8988T (cell line): Measurements from ENCODE around the gene NR3C2.

Experiments
- DNase-seq: peaks from one replicate; pipeline ENCODE4 v3.0.0; 2011

NR3C2 gene

GRCh38 chr4:148068065-148068911 is 373.9 kb downstream of the NR3C2 start:
- no peak for DNase-seq

DNA sequence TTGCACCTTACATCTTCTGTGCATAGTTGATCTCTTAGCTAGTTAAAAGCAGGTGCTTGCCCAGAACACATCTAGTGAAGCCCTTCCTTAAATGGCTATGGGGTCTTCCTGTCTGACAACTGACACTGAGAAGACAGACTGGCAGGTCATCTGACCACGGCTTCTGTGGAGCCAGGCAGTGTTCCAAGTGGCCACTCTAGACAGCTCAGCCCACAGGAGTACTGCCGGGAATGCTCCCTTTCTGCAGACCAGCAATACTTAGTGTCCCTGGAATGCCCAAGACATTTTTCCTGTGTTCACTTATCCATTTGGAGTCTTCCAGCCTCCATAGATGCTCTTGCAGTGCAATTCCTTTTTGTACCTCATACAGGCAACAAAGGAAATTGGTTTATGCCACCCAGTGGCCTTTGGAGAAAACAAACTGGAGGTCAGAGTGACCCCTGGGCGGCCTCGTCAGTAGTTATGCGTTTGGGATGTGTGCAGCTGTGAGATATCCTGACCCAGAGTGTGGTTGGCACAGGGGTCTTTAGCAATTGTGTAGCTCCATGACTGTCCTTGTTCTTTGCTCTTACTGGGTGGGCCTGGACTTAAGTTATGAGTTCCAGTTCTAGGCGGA is 374.8 kb downstream of the NR3C2 start:
- no peak for DNase-seq

GRCh38 chr4:148065075-148065474 is 377.1 kb downstream of the NR3C2 start:
- DNase-seq, result no peak

- no peak for DNase-seq
Measured at GRCh38 chr4:148064451-148064850, 377.8 kb downstream of the NR3C2 start.

DNA sequence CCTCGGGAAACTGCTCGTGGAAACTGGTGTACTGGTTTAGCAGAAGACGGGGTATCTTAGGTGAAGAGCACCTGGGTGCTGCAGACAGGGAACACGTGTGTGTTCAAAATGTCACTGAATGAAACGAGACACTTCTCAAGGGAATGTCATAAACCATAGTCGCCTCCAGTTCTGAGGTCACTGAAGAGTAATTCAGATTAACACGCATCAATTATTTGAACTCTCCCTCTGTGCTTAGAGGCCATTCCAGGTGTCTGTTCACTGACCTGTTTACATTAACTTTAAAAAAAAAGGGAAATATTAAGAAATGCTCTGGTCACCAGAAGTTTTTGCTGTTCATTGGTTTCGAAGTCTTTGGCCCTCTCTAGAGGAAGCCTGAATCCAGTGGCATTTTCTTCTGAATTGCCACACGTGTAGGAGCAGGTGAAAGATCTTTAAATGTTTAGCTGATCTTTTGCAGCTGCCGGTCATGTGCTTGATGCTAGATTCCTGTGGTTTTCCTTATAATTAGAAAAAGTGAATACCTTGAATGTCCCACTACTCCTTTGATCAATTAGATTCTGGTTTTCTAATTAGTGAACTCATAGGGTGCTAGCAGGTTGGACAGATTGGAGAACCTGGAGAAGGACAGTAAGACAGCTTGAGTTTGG is 379.8 kb downstream of the NR3C2 start:
- DNase-seq, result no peak

- no peak for DNase-seq
Measured at GRCh38 chr4:148061795-148062194, 380.4 kb downstream of the NR3C2 start.

GRCh38 chr4:148061141-148061481 is 381.1 kb downstream of the NR3C2 start:
- DNase-seq, result no peak

DNA sequence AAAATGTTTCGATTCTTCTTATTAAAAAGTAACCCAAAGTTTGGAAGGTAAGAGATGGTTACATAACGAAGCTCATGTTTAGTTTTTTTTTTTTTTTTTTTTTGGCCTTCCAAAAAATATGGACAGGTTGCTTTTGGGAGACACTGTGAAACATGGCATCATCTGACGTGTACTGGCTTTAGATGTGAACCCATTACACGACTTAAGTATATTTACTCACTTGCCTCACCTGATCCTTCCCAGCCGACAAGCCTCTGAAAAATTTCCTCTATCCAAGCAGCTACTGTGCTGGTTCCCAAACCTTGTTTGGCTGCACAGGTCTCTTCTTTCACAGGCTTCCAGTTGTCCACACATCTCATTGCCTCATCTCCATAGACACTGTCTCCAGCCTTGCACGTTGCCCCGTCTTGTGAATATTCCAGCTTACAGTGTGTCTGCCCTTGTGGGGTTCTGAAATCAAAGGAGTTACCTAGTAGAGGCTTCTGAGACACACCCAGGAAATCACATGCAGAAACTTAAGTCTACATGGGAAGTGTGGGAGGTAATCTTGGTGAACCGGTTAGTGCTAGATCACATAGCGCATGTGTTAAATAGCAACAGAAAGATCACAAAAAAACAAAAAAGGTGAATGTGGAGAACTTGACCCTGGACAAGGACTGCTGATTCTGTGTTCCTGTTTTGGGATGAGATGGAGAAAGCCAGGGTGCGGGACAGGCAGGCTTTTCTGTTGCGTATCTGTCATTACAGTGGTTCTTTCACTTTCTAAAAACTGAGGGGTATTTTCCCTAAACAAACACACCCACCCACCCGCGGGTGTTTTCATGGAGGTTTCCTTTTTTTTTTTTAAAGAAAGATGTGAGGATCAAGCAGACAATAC is 381.7 kb downstream of the NR3C2 start:
- DNase-seq, result no peak

DNA sequence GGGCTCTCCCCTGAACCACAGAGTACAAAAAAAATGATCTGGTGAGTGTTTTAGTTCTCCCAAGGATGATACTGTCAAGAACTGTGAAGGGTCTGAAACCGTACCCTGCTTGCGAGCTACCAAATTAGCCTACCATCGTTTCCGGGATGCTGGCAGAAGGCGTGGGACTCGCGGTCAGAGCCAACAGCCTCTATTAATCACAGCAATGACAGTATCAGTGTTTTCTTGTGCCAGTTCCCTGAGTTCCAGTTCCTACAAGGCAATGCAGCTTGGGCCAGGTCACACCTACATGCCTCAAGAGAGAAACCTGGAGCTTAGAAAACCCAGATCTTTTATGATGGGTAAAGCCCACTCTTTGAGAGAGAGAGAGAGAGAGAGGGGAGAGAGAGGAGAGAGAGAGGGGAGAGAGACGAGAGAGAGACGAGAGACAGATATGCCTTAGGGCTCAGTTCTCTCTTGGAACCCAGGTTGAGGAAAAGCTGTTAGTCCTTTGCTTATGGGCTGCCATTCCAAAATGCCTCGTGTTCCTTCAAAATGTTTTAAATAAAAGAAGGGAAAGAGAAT is 382.5 kb downstream of the NR3C2 start:
- no peak for DNase-seq

- DNase-seq, result no peak
Measured at GRCh38 chr4:148057984-148058859, 384.0 kb downstream of the NR3C2 start.

DNA sequence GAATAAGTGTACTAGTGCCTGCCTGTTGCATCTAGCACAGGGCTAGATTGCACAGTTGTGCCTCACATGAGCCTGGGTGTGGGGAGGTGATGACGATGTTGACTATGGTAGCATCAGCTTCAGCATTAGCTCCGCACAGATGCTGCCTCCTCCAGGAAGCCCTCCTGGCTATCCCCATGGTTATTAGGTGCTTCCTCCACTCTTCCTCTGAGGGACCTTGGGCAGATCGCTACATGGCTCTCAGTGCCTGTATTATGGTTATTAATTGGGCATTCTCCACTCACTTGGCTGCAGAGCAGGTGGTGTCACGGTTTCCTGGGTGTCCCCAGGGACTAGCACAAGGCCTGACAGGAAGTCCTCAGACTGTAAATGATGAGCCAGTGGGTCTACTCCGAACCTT is 384.7 kb downstream of the NR3C2 start:
- DNase-seq, result no peak

DNA sequence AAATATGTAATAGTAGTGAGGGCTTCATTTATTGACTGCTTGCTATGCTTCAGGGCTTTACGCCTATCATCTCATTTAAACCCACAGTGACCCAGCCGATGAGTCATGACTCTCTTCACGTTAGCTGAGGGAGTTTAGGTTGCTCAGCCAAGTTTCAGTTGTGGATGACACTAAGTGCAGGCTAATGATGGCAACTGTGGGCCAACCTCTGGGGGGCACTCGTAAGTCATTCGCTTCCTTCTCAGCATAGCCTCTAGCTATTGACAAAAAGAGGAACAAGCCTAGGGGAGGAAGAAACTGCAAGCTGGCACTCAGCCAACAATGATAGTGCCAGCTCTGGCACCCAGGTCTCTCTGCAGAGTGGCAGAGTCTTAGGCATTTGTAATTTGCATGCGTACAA is 385.3 kb downstream of the NR3C2 start:
- DNase-seq, result no peak

- DNase-seq, result no peak
Measured at GRCh38 chr4:148055844-148056243, 386.4 kb downstream of the NR3C2 start.

DNA sequence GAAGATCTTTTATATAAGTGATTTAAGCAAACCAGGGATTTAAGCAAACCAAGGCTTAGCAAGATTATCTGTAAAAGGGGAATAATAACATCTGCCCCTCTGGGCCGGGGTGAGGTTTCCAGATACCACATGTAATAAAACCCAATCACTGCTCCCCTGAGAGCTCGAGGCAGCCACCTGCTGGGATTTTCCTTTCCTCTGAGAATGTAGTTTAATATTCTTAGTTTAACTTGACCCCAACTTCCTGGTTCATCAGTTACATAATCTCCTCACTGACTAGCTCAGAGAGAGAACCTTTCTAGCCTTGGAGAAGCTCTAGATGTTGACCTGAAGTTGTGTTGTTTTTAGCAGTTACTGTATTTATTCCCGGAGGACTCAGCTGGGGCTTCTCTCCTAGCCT is 387.9 kb downstream of the NR3C2 start:
- DNase-seq, result no peak

DNA sequence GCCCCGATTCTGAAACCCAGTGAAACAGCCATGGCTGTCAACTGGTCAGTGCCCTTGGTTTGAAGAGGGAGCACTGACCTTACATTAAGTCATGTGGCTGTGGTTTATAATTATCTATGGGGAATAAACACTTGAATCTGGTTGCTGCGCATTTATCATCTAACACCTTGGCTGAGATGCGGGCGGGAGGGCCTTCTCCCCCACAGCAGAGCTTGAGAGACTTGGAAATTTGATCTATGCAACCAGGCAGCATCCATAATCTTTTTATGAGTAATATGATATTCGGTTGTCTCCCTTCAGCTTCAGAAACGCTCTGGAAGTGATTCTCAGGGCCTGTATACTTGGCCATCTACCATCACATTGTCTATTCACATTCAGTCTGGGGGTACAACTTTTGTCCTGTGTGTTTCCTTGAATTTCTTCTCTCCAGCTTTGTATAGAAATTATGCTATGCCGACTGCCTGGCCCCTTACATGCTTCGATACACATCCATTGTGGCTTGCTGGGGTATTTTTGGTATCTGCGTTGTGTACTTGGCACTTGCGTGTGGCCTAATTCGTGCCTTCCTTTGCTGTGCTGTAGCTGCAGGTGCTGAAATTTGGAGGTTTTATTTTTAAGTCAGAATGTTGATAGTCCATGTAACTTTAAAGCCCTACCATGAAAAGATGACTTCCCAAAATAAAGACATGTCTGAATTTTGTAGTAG is 388.8 kb downstream of the NR3C2 start:
- DNase-seq, result no peak

DNA sequence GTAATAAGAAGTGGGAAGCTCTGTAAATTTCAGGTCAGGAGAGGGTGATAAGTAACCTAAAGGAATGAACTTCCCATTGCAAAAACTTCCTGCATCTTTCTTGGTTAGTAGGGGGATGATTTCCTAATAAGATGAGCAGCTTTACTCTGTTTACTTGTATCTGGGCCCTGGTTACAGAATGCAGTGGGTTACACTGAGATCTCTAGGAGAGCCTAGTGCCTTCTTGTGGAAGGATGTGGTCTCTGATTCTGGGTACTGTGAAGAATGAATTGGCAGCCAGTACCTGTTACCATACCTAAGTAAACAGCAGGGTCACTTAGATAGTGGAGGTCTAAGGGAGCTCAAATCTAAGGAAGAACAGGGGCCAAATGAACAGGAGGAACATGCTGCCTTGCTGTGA is 389.8 kb downstream of the NR3C2 start:
- DNase-seq, result no peak

GRCh38 chr4:148051403-148051802 is 390.8 kb downstream of the NR3C2 start:
- DNase-seq, result no peak

DNA sequence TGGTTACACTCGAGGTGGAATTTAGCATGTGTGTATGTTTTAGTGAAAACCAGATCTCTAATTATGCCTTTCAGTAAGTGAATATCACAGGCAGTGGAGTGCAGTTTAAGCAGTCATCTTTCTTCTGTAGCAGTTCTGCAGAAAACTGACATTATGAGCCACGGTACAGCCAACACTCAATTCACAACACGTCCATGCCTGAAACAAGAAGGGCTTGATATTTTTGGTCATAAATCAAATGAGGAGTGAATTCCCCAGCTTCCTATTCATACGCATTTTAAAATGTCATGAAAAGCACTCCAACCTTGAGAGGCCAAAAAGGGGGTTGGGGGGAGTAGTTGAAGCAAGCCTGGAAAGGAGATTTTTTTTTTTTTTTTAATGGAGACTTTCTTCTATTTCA is 393.6 kb downstream of the NR3C2 start:
- no peak for DNase-seq

- DNase-seq, result no peak
Measured at GRCh38 chr4:148044912-148045352, 397.3 kb downstream of the NR3C2 start.

GRCh38 chr4:148044089-148044911 is 397.9 kb downstream of the NR3C2 start:
- DNase-seq, result no peak
